PC-9 (cell line): ENCODE data around the gene ATP1A3. TPM values are rescaled to one million over a fixed set of nuclear protein-coding genes. Genes with fewer than 3 reads are reported as not detected.
"Not testable (repeated sequence)": the region's sequence is repeated elsewhere in the genome, so short reads cannot be mapped to it uniquely, and the experiment has no call there.

ENCODE experiments used
- Bru-seq: library from RNA; stranded (reverse); fragments of 400-500 nt; gene quantifications from one replicate; lab custom pipeline; 2021; lab: Mats Ljungman, UMichigan
- BruChase-seq, 2 experiments: library from RNA; stranded (reverse); fragments of 400-500 nt; gene quantifications; one replicate each; lab custom pipeline; 2021; lab: Mats Ljungman, UMichigan
- BruUV-seq: library from RNA; stranded (reverse); fragments of 400-500 nt; replicated peaks from 2 replicates; lab custom pipeline; 2021; lab: Mats Ljungman, UMichigan
- CTCF ChIA-PET: fragments of 300-600 bp; sonication (Branson Sonifier 250); formaldehyde crosslinking; loops from one replicate; lab custom pipeline; 2022; ENCODE audit warnings: antibody characterized with exemption; lab: Charles Lee
- POLR2A ChIA-PET: fragments of 300-600 bp; sonication (Branson Sonifier 250); formaldehyde crosslinking; loops from one replicate; lab custom pipeline; 2022; ENCODE audit warnings: antibody characterized with exemption; ENCODE audit not compliant: unreplicated experiment; lab: Charles Lee
- DNase-seq, 2 experiments: peaks; one replicate each; pipeline versions ENCODE4 v3.0.0 to v3.0.0-alpha.2; 2015 to 2022; ENCODE audit warnings: mixed read lengths in 1 of 2
- H2AFZ ChIP-seq: fragments of 200-600 bp; sonication (generic); 2 replicates; pipeline ENCODE4 v1.8.1; 2017; ENCODE audit warnings: antibody characterized with exemption
- H3F3A ChIP-seq: fragments of 200-600 bp; sonication (generic); 2 replicates; pipeline ENCODE4 v1.8.1; 2017; ENCODE audit warnings: antibody characterized with exemption, mild to moderate bottlenecking, low read depth; ENCODE audit not compliant: insufficient read depth
- H3K27ac ChIP-seq: fragments of 200-600 bp; sonication (generic); 2 replicates; pipeline ENCODE4 v1.6.1; 2016; ENCODE audit warnings: mixed run types
- H3K27me3 ChIP-seq: fragments of 200-600 bp; sonication (generic); 2 replicates; pipeline ENCODE4 v1.6.1; 2016; ENCODE audit warnings: low read depth, mixed run types; ENCODE audit not compliant: insufficient read depth
- H3K36me3 ChIP-seq: fragments of 200-600 bp; sonication (generic); 2 replicates; pipeline ENCODE4 v1.6.1; 2016; ENCODE audit warnings: low read depth, mixed run types
- H3K4me1 ChIP-seq: fragments of 200-600 bp; sonication (generic); replicated peaks from 2 replicates; pipeline ENCODE4 v1.6.1; 2016; ENCODE audit warnings: mixed run types; ENCODE audit not compliant: insufficient read depth
- H3K4me2 ChIP-seq: fragments of 200-600 bp; sonication (generic); 2 replicates; pipeline ENCODE4 v1.6.1; 2017; ENCODE audit warnings: mixed run types
- H3K4me3 ChIP-seq: fragments of 200-600 bp; sonication (generic); 2 replicates; pipeline ENCODE4 v1.6.1; 2016; ENCODE audit warnings: mixed run types
- H3K79me2 ChIP-seq: fragments of 200-600 bp; sonication (generic); 2 replicates; pipeline ENCODE4 v1.6.1; 2017; ENCODE audit warnings: low read depth, mixed run types
- H3K9me2 ChIP-seq: fragments of 200-600 bp; sonication (generic); 2 replicates; pipeline ENCODE4 v1.8.1; 2017; ENCODE audit warnings: mild to moderate bottlenecking; ENCODE audit not compliant: insufficient read depth
- H3K9me3 ChIP-seq: fragments of 200-600 bp; sonication (generic); 2 replicates; pipeline ENCODE4 v1.8.1; 2016; ENCODE audit warnings: low read depth; ENCODE audit not compliant: insufficient read depth
- H4K20me1 ChIP-seq: fragments of 200-600 bp; sonication (generic); 2 replicates; pipeline ENCODE4 v1.8.1; 2017; ENCODE audit not compliant: insufficient read depth
- EZH2 ChIP-seq: fragments of 200-600 bp; sonication (generic); IDR thresholded peaks from 2 replicates; pipeline ENCODE4 v1.8.0; 2017; ENCODE audit warnings: antibody characterized with exemption, low read depth
- intact Hi-C: fragments of 100-400 bp; cut with micrococcal nuclease; formaldehyde crosslinking; loops from one replicate; pipeline ENCODE4 v1.10.0; 2022; ENCODE audit not compliant: unreplicated experiment
- long read RNA-seq: library from polyadenylated mRNA; stranded (forward); transcript quantifications from one replicate; pipeline ENCODE4 v2.0.0, GENCODE V29; 2022
- total RNA-seq: library from RNA; stranded (reverse); gene quantifications from 2 replicates; pipeline ENCODE4 v1.2.3, GENCODE V29; 2021
- TF ChIP-seq, protein P1 (sequence below): fragments of 200-600 bp; sonication (generic); conservative IDR thresholded peaks from 2 replicates; pipeline ENCODE4 v1.6.1; 2017; ENCODE audit warnings: mixed run types, antibody characterized with exemption, mild to moderate bottlenecking, moderate library complexity

The ATP1A3 gene
- total RNA-seq (not detected in 2 replicates), Bru-seq, nascent RNA (not detected), BruChase-seq, experiment 1, labeled RNA remaining after a 2-hour chase (not detected), BruChase-seq, experiment 2, labeled RNA remaining after a 6-hour chase (not detected)
- long read RNA-seq: 0 reads

DNA sequence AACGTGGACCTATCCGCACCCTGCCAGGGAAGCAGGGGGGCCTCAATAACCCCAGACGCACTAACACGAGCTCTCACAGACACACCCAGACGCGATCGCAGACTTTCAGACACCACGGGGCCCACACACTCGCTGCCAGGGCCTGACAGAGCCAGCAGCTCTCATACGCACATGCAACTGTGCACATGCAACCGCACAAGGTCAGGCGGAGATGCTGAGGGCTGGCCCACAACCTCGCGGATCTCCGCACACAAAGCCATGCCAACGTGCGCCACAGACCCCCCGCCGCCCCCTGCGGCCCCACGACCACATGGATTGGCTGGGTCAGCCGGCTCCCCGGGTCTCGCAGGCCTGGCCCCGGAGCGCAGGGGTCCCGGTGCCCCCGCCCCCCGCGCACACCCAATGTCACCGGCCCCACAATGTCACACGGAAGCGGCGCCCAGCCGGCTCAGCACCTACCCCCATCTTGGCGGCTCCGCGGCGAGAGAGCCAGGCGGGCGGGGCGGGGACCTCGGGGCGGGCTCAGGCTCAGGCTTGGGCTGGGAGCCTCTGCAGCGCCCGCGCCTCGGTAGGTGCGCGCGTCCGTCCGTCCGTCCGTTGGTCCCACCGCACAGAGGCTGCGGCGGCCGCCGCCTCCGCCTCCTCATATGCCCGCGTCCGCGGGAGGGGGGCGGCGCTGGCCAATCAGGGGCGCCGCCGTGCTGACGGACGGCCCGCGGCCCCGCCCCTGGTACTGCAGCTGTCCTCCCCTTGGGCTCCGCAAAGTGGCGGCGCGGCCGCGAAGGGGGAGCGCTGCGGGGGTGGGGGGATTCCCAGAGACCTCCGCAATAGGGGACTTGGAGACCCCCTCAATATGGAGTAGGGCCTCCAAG, at the start of gene ATP1A3:
TSS of gene ATP1A3 (minus strand) at position 619 of the 872 bp plus-strand sequence. CDS start at position 465, 154 bp downstream.
- H4K20me1 ChIP-seq: no peaks in the 10 kb centered on the region; the same call in 1 of the 2 replicates
- H3K9me2 ChIP-seq: no peaks in the 10 kb centered on the region
- no peaks in the 10 kb centered on the region for H3K4me1 ChIP-seq
- H3F3A ChIP-seq: 0 out of 2 replicates have a peak, but pooled peaks cover 3% of the 10 kb centered on the region
- H2AFZ ChIP-seq: no peak within 1 kb of the TSS
- ChIA-PET CTCF (no interaction called here), POLR2A (interaction anchor here (0.6 kb wide), 1 partner anchor 26 kb away, joined by 5 read pairs; no protein-coding TSS in a partner anchor)
- H3K27me3 ChIP-seq: peaks cover 78% of the 10 kb centered on the region
- peak within 1 kb of the TSS; percentile 38; the same call in 1 of the 2 replicates for H3K4me3 ChIP-seq
- no peaks in the 10 kb centered on the region for H3K36me3 ChIP-seq
- TF ChIP-seq, protein P1, sequence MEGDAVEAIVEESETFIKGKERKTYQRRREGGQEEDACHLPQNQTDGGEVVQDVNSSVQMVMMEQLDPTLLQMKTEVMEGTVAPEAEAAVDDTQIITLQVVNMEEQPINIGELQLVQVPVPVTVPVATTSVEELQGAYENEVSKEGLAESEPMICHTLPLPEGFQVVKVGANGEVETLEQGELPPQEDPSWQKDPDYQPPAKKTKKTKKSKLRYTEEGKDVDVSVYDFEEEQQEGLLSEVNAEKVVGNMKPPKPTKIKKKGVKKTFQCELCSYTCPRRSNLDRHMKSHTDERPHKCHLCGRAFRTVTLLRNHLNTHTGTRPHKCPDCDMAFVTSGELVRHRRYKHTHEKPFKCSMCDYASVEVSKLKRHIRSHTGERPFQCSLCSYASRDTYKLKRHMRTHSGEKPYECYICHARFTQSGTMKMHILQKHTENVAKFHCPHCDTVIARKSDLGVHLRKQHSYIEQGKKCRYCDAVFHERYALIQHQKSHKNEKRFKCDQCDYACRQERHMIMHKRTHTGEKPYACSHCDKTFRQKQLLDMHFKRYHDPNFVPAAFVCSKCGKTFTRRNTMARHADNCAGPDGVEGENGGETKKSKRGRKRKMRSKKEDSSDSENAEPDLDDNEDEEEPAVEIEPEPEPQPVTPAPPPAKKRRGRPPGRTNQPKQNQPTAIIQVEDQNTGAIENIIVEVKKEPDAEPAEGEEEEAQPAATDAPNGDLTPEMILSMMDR: no peak
- no peak for TF ChIP-seq EZH2
- no peak within 1 kb of the TSS for H3K27ac ChIP-seq
- intact Hi-C loops: loop anchor here (10.0 kb wide), 1 partner anchor 101 kb away; no protein-coding TSS in a partner anchor
- peak in 1 of 2 experiments; percentile 33 for DNase-seq
- H3K4me2 ChIP-seq: peak within 1 kb of the TSS; percentile 65
- H3K79me2 ChIP-seq: no peaks in the 10 kb centered on the region
- BruUV-seq: no TSS peak
- H3K9me3 ChIP-seq: no peaks in the 10 kb centered on the region

DNA sequence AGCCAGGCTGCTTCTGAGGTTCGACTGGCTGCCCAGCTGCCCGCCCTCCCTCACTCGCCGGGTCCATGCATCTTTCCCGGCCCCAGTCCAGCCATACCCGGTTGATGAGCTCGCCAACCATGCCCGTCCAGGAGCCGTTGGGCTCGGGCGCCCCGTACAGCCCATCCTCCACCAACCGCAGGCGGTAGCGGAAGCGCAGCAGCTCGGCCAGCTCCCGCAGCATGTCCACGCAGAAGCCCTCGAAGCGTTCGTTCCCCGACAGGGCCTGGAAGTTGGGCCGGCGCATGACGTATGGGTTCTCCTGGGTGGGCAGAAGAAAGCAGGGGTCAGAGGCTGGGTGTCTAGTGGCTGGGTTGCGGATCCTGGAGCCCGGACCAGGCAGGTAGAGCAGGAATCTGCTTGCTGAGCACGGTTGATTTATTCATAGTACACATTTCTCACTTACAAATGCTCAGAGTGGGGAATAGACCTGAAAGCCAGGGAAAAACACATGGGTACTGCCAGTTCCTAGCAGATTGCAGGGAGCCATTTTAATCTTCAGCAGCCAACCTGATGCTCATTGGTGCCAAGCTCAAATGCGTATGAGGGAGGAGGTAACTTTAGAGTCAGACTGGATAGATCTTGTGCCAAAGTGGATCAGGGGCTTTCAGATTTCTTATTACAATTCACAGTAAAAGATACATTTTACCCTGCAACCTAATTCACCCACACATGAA, 48.6 kb upstream of the ATP1A3 start:
- Histone ChIP-seq H3K9me3 (no peaks in the 10 kb centered on the region), H3K9me2 (no peaks in the 10 kb centered on the region), H4K20me1 (no peaks in the 10 kb centered on the region), H3K27ac (no peak overlapping the region), H2AFZ (no peak overlapping the region), H3K36me3 (no peaks in the 10 kb centered on the region), H3K4me2 (no peak overlapping the region), H3K4me3 (no peak overlapping the region), H3K79me2 (no peaks in the 10 kb centered on the region), H3K4me1 (no peaks in the 10 kb centered on the region), H3F3A (no peaks in the 10 kb centered on the region), H3K27me3 (0 out of 2 replicates have a peak, but pooled peaks cover 5% of the 10 kb centered on the region)
- CTCF ChIA-PET: interaction anchor here (0.6 kb wide), 1 partner anchor 36 kb away, joined by 5 read pairs; no protein-coding TSS in a partner anchor
- DNase-seq: no peak
- no peak for TF ChIP-seq EZH2
- TF ChIP-seq, protein P1: no peak
- POLR2A ChIA-PET: no interaction called here
- intact Hi-C loops: no loop called here
- BruUV-seq: no TSS peak

DNA sequence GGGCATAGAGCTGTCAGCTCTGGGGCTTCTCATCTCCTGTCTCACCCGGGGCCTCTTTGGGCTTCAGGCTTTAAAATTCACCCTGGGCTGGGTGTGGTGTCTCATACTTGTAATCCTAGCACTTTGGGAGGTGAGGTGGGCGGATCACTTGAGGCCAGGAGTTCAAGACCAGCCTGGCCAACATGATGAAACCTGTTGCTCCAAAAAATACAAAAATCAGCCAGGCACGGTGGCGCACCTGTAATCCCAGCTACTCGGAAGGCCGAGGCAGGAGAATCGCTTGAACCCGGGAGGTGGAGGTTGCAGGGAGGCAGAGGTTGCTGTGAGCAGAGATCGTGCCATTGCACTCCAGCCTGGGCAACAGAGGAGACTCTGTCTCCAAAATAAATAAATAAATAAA, 46.5 kb upstream of the ATP1A3 start:
- H3K9me2 ChIP-seq, POLR2A ChIA-PET, CTCF ChIA-PET, intact Hi-C loops, H3K27me3 ChIP-seq, H3K36me3 ChIP-seq, H3K4me2 ChIP-seq, DNase-seq, H3K9me3 ChIP-seq, H3K79me2 ChIP-seq, H3K4me1 ChIP-seq, H3F3A ChIP-seq, H3K4me3 ChIP-seq, H3K27ac ChIP-seq, H4K20me1 ChIP-seq, BruUV-seq, H2AFZ ChIP-seq: not testable (repeated sequence)
